ENCODE measurements around the gene SPTBN4.
"Not testable (repeated sequence)": the region's sequence is repeated elsewhere in the genome, so short reads cannot be mapped to it uniquely, and the experiment has no call there.

SPTBN4 gene

DNA sequence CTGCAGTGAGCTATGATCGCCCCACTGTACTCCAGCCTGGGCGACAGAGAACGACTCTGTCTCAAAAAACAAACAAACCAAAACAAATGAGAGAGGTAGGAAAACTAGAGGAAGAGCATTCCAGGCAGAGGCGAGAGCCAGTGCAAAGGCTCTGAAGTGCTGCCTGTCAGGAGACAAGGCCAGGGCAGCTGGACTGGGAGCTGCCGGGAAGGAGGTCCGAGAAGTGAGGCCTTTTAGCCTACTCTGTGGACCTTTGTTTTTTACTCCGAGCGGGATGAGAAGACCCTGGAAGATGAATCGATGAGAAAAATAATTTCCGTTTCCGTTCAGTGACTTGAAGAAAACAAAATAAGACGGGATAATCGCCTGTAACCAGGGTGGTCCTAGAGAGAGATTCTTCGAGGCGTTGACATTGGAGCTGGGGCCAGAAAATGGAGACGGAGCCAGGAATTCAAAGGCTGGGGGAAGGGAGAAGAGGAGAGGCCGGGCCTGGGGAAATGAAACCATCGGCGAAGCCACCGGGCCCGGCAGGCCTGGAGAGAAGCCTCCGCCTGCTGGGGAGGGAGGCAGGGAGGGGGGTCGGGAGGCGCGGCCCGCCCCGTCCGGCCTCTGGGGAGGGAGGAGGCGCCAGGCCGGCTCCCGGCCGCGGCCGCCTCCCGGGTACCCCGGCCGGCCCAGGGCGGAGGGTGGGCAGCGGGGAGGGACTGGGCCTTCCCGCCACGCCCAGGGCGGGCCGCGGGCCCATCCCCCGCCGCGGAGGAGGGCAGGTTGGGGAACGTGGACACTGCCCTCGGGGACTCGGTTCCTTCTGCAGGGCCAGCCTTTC, 33.2 kb upstream of the SPTBN4 start:
- DNase-seq = peak; percentile 75
- in situ Hi-C loops (cut with MboI; ENCODE audit: low pct_unique_long_range_greater_than_20kb, low sequenced_read_pairs) = no loop called here

DNA sequence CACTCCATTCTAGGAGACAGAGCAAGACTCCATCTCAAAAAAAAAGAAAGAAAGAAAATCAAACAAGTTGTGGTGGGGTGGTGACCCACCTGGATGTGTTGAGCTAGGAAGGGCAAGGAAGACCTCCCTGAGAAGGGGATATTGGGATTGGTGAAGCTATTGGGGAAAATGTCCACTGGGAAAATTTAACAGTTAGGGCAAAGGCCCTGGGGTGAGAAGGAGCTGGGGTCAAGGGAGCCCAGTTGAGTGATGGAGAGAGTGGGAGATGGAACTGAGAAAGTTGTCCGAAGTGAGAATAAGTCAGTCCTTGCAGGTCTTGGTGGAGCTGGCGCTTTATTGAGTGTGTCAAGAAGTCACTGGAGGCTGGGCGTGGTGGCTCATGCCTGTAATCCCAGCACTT, 28.5 kb upstream of the SPTBN4 start:
- no peak for DNase-seq
- in situ Hi-C loops (cut with MboI; ENCODE audit: low pct_unique_long_range_greater_than_20kb, low sequenced_read_pairs) = no loop called here

DNA sequence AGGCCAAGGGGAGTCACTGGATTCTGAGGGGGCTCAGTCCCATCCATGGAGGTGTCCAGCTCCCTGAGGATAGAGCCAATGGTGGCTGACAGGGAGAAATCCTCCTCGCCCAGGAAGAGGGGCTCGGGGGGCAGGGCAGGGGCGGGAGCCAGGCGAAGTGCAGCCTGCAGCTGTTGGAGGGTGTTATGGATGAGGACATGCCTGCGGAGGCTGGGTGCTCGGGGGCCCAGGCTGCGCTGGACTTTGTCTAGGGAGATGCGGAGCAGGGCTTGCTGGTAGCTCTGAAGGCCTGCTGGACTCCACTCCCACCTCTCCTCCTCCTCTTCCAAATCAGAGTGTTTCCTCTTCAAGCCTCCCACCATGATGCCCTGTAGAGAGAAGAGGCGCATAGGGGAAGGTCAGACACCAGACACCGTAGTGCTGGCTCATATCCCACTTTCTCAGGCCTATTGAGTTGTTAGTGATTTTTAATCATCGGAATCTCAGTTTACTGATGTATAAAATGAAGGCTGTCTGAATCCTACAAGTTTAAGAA, 25.0 kb upstream of the SPTBN4 start:
- in situ Hi-C loops (cut with MboI; ENCODE audit: low pct_unique_long_range_greater_than_20kb, low sequenced_read_pairs) = no loop called here
- no peak for DNase-seq

DNA sequence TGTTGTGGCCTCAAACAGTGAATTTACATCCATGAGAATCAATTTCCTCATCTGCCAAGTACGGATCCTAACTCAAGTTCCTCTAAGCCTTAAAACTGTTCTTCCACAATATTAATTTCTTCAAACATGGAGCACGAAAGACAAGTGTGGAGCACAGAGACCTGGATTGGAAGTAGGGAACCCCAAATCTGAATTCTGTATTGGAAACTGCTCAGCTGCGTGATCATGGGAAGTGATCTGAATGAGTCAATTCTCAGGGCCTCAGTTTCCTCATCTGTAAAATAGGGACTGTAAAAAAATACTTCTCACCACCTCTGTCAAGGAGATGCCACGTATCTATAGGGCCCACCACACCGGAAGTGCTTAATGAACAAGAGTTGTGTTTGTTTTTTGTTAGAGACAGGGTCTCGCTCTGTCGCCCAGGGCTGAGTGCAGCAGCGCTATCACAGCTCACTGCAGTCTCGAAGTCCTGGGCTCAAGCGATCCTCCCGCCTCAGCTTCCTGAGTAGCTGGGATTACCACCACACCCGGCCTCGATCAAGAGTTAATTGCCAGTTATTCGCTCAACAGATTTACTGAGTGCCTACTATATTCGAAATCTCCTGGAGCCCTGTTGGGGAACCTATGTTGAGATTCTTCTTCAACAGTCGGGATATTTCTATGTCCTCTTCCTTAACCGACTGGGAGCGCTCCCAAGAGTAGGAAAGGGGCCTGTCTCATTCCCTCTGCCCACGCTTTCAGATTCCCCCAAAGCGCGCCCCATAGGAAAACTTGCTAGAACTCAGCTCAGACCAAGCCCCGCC, 24.3 kb upstream of the SPTBN4 start:
- no peak for DNase-seq
- in situ Hi-C loops (cut with MboI; ENCODE audit: low pct_unique_long_range_greater_than_20kb, low sequenced_read_pairs) = no loop called here

DNA sequence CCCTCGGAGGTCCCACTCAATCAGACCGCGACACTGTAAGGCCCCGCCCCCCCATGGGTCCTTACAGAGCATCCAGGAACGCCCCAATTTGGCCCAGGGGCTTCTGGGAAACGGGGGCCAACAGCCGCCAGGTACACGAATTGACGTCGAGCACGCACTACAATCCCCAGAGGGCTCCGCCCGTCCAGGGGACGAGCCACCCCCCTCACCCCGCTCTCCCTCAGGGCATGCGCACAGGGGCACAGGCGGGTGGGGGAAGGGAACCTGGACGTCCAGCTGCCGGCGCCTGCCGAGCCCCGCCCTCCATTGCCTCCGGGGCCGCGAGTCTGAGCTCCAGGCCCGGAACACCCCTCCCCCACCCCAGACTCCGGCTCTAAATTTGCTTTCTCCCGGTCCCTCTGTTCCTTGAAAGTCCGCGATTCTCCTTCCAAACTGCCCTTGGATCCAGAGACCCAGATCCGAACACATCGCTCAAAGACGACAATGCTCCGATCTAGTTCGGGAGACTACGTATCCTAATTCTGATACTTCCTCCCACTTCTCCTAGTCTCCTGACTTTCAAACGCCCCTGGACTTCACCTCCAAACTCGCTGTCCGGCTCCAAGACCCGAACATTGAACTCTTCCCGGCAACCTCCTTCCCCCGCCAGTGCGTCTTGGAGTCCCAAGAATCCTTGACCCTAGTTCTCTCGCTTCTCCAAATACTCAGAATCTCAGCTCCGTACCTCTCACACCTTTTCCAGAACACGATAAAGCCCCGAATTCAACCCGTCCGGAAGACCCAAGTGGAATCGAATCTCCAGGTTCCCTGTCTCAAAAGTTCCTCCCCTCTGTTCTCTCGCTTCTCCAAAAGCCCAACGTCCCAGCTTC, 23.4 kb upstream of the SPTBN4 start:
- in situ Hi-C loops (cut with MboI; ENCODE audit: low pct_unique_long_range_greater_than_20kb, low sequenced_read_pairs) = no loop called here
- DNase-seq = peak; percentile 100

DNA sequence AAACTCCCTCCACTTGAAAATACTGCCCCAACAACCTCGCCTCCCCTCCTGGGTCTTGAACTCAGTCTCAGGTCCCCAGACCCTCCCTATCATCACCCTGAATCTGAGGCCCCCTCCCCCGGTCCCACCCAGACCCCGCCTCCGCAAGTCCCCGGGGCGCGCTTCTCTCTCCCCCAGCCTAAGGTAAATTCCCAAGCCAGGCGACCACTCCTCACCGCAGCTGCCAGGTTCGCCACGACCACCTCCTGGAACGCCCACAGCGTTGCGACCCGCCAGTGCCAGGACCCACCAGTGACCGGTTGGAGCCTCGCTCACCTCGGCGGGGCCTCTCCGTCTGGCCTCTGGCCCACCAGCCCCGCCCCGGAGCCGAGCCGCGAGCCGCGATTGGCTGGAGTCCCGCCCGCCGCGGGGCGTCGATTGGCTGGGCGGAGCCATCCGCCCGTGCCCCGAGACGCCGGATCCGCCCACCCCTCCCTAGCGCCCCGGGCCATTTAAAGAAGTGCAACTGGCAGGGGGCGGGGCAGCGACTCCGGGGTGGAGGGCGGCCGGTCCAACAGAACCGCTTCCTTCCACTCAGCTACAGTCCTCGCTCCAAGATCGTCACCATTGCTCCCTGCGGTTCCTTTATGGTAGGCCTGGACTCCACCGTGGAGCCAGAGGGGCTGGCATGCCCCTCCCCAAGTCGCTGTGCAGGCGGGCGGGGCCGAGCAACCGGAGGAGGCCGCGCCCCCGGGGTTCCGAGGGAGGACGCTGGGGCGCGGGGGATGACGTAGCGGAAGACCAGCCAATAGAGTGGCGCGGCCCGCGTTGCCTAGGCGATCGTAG, 22.6 kb upstream of the SPTBN4 start, which contains the start of gene SERTAD3:
TSS of gene SERTAD3 (minus strand) at position 336 of the 825 bp plus-strand sequence. CDS start 2,255 bp downstream, outside the sequence.
- in situ Hi-C loops (cut with MboI; ENCODE audit: low pct_unique_long_range_greater_than_20kb, low sequenced_read_pairs) = no loop called here
- peak; percentile 96 for DNase-seq

DNA sequence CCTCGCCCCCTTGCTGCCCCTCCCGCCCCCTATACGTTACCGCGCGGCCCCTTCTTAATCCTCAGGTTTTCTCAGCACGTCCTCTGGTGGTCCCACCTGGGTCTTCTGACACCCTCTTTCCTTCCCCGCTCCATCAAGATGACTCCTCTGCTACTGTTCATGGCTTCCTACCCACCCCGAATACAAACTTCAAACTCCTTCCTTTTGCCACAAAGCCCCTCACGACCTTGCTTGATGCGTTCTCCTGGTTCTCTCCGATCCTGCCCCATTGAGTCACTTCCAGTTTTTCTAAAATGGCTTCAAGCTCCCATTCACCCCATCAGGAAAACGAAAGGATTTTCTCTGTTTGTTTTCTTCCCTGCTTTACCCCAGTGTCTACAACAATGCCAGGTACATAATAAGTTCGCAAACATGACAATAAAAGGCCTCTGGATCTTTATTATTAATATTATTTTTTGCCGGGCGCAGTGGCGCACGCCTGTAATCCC, 21.9 kb upstream of the SPTBN4 start:
- DNase-seq = no peak
- in situ Hi-C loops (cut with MboI; ENCODE audit: low pct_unique_long_range_greater_than_20kb, low sequenced_read_pairs) = no loop called here

DNA sequence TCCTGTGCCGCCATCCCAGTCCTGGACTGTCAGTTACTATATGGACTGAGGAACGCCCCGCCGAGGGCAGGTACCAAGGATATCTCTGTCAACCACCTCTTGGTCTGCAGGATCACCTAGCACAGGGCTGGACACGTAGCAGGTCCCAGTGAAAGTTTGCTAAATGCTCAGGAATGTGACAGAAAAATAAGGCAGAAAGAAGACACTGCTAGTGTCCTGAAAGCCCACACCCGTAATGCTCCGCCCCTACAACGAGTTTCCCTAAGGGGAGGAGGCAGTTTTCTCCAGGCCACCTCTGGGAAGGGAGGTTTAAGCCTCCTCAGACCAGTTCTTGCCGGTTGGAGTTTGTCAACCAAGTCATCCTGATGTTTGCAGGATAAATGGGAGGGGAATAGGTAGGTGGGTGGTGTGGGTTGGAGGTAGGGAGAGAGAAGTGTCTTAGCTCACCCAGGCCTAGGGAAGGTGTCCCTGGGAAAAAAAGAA, 21.0 kb upstream of the SPTBN4 start:
- no peak for DNase-seq
- in situ Hi-C loops (cut with MboI; ENCODE audit: low pct_unique_long_range_greater_than_20kb, low sequenced_read_pairs) = no loop called here

DNA sequence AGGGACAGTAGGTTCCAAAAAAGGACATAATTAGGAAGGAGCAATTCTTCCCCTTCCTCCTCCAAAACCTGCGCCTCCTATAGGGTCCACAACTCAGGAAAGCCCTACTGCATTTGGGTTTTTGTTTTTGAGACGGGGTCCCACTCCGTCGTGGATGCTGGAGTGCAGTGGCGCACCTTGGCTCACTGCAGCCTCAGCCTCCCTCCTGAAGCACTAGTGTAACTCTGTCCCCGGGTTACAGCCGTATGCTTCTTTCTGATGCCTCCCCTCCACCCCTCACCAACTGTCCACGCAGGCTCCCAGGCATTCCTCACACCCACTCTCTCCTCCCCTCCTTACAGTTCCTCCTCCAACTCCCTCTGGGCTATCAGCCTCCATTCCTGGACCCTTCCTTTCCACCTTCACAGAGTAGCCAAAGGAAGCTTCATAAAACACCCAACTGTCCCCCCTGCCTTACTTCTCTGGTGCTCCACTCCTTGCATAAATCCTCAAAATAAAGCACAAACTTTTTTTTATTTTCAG, 20.5 kb upstream of the SPTBN4 start:
- in situ Hi-C loops (cut with MboI; ENCODE audit: low pct_unique_long_range_greater_than_20kb, low sequenced_read_pairs) = no loop called here
- DNase-seq = no peak

DNA sequence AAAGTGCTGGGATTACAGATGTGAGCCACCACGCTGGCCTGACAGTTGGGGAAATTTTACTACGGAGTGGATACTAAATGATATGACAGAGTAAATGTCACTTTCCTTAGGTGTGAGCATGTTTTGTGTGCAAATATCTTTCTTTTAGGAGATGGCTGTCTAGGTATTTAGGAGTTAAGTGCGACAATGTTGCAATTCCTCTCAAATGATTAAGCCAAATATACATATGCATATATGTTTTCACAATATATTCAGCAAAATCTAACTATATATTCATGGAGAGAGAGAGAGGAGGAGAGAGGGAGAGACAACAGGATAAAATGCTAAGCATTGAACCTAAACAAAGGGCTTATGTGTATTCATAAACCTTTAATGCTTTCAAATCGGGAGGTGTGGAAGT, 17.3 kb upstream of the SPTBN4 start:
- in situ Hi-C loops (cut with MboI; ENCODE audit: low pct_unique_long_range_greater_than_20kb, low sequenced_read_pairs) = no loop called here
- no peak for DNase-seq

DNA sequence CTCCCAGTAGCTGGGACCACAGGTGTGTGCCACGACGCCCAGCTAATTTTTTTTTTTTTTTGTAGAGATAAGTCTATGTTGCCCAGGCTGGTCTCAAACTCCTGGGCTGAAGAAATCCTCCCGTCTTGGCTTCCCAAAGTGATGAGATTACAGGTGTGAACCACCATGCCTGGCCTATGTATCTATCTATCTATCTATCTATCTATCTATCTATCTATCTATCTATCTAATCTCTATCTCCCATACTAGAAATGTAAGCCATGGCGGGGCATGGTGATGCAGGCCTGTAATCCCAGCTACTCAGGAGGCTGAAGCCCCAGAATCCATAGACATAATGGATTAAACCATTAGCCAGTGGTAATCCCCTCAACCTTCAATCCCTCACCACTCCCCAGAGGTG, 16.1 kb upstream of the SPTBN4 start:
- DNase-seq = no peak
- in situ Hi-C loops (cut with MboI; ENCODE audit: low pct_unique_long_range_greater_than_20kb, low sequenced_read_pairs) = no loop called here

DNA sequence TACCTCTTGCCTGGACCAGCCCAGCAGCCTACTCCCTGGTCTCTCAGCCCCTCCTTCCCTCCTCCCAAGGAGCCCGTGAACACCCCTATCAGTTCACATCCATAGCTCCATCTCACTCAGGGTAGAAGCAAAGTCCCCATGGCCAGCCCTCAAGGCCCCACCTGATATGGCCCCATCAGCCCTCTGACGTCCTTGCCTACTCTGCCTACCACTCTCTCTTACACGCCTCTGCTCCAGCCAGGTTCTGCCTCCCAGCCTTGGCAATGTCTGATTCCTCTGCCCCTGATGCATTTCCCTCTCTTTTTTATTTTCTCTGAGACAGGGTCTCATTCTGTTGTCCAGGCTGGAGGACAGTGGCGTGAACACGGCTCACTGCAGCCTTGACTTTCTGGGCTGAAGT, 14.8 kb upstream of the SPTBN4 start:
- in situ Hi-C loops (cut with MboI; ENCODE audit: low pct_unique_long_range_greater_than_20kb, low sequenced_read_pairs) = no loop called here
- DNase-seq = no peak

DNA sequence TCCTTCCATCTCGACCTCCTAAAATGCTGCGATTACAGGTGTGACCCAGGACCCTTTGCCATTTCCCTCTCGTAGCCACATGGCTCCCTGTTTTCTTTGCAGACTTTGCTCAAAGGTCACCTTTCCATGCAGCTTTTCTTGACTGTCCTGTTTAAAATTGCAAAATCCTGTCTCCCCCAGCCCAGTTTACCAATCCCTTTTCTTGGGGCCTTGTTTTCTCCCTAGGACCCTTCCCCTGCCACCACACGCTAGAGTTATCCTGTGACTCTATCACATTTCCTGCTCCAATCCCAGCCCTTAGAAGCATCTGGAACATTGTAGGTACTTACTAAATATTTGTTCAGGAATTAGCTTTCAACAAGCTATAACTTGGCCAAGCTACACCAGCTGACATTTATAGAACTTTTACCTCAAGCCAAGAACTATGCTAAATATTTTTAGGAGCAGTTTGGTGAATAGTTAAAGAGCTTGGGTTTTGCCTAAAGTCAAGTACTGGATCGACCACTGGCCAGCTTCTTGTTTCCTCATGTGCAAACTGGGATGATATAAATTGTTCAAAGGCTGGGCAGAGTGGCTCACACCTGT, 13.6 kb upstream of the SPTBN4 start:
- in situ Hi-C loops (cut with MboI; ENCODE audit: low pct_unique_long_range_greater_than_20kb, low sequenced_read_pairs) = no loop called here
- no peak for DNase-seq

DNA sequence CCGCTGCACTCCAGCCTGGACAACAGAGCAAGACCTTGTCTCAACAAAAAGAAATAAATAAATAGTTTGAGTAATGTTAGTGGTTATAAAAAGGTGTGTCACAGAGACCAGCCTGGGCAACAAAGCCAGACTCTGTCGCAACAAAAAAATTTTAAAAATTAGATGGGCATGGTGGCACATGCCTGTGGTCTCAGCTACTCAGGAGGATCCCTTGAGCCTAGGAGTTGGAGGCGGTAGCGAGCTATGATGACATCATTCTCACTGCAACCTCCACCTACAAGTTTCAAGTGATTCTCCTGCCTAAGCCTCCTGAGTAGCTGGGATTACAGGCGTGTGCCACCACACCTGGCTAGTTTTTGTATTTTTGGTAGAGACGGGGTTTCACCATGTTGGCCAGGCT, 12.9 kb upstream of the SPTBN4 start:
- in situ Hi-C loops (cut with MboI; ENCODE audit: low pct_unique_long_range_greater_than_20kb, low sequenced_read_pairs); DNase-seq: not testable (repeated sequence)

DNA sequence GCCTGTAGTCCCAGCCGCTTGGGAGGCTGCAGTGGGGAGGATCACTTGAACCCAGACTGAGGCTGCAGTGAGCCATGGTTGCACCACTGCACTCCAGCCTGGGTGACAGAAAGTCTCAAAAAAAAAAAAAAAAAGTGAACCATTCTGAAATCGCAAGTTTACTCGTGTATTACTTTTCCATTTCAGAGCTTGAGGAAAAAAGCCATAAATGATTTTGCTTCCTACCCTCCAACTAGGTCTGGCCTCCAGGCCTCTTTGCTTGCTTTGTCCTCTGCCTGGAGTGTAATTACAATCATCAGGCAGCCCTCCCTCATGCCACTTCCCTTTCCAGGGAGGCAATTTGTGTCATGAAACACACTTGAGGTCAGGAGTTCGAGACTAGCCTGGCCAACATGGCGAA, 9.8 kb upstream of the SPTBN4 start:
- in situ Hi-C loops (cut with MboI; ENCODE audit: low pct_unique_long_range_greater_than_20kb, low sequenced_read_pairs) = no loop called here
- DNase-seq = no peak

DNA sequence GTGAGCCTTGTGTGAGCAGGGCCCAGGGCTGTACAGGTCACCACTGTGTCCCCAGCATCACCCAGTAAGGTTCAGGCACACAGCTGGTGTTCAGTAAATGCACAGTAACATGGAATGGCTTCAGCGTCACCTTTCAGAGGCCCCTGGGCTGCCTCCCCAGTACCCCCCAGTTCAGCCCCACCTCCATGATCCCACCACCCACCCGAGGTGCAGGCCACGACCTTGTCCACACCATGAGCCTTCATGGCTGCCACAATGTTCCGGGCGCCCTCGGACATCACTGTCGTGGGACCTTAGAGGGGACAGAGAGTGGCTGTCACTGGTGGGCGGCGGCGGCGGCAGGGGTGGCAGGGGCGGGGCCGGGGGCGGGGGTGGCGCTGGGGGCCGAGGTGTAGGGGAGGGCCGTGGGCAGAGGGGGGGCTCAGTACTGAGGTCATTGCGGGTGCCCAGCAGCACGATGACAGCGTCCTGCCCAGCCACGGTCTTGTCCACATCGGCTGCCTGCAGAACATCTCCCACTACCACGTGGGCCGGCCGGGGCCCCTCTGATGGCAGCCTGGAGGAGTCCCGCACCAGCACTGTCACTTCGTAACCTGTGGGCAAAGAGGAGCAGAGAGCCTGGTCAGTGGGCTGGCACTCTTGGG, 8.7 kb upstream of the SPTBN4 start:
- DNase-seq = no peak
- in situ Hi-C loops (cut with MboI; ENCODE audit: low pct_unique_long_range_greater_than_20kb, low sequenced_read_pairs) = no loop called here

DNA sequence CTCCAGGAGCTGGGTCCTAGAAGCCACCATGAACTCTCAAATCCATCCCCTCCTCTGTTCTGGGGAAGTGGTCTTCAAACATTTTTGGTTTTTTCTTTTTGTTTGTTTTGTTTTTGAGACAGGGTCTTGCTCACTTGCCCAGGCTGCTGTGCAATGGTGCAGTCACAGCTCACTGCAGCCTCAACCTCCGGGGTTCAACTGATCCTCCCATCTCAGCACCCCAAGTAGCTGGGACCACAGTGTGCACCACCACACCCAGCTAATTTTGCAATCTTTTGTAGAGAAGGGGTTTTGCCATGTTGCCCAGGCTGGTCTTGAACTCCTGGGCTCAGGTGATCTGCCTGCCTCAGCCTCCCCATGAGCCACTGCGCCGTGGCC, 8.2 kb upstream of the SPTBN4 start:
- in situ Hi-C loops (cut with MboI; ENCODE audit: low pct_unique_long_range_greater_than_20kb, low sequenced_read_pairs) = no loop called here
- no peak for DNase-seq
